Superior temporal gyrus (tissue), 1 donor: ENCODE measurements around the gene ARHGAP40.

ENCODE experiments used
- DNase-seq: peaks from one replicate; pipeline ENCODE4 v3.0.0-alpha.2; 2016; ENCODE audit errors: extremely low spot score

The ARHGAP40 gene

DNA sequence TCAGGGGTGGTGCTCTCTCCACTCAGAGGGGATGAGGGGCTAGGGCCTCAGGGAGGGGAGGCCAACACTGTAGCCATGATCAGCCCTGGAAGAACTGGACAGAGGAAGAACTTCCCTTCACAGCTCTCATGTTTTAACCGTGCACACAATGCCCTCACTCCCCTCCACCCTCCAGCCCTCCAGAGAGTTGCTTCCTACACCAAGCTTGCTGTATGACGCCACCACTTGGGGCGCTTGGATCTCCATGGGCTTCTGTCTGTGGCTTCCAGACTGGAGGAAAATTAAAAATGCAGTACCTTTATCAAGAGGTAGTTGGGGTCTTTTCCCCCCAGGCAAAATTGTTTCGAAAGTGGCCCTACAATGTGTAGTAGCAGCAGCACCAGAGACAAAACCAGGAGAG lies 48.4 kb downstream of the ARHGAP40 start:
- DNase-seq, result no peak

DNA sequence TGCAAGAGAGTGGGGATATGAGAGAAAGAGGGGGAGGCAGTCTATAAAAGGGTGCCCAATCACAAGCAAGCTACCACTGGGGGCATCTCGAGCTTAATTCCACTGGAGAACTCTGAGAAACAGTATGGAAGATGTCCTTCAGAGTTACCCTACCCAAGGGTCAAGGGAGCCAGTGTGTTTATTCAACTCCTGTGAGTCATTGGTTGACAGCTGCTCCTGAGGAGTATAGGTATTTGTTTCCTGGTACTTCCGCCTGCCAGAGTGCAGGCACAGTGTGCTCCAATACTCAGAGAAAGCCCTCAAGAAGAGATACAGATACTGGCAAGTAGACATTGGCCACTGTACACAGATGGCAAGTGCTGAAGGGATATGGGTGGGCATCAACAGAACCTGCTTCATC lies 49.5 kb downstream of the ARHGAP40 start:
- DNase-seq, result no peak

DNA sequence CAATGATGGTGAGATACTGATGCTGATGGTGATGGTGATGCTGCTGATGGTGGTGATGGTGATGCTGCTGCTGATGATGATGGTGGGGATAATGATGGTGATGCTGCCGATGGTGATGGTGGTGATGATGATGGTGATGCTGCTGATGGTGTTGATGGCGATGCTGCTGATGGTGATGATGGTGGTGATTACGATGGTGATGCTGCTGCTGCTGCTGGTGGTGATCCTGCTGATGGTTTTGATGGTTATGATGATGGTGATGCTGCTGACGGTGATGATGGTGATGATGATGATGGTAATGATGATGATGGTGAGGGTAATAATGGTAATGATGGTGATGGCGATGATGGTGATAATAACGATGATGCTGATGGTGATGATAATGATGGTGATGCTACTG lies 50.0 kb downstream of the ARHGAP40 start:
- no peak for DNase-seq

DNA sequence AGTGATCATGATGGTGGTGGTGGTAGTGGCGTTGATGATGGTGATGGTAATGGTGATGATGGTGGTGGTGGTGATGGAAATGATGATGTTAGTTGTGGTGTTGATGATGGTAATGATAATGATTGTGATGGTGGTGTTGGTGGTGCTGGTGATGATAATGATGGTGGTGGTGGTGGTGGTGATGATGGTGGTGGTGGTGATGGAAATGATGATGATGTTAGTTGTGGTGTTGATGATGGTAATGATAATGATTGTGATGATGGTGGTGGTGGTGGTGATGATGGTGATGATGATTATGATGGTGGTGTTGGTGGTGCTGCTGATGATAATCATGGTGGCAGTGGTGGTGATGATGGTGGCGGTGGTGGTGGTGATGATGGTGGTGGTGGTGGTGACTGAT lies 51.4 kb downstream of the ARHGAP40 start:
- no peak for DNase-seq

DNA sequence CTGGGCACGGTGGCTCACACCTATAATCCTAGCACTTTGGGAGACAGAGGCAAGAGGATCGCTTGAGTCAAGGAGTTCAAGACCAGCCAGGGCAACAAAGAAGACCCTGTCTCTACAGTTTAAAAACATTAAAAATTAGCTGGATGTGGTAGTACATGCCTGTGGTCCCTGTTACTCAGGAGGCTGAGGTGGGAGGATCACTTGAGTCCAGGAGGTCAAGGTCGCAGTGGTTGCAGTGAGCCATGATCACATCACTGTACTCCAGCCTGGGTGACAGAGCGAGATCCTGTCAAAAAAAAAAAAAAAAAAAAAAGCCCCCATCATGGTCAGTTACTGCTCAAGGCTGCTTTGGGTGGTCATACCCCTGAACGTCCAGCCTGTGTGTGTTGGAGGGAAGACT lies 55.8 kb downstream of the ARHGAP40 start:
- no peak for DNase-seq

DNA sequence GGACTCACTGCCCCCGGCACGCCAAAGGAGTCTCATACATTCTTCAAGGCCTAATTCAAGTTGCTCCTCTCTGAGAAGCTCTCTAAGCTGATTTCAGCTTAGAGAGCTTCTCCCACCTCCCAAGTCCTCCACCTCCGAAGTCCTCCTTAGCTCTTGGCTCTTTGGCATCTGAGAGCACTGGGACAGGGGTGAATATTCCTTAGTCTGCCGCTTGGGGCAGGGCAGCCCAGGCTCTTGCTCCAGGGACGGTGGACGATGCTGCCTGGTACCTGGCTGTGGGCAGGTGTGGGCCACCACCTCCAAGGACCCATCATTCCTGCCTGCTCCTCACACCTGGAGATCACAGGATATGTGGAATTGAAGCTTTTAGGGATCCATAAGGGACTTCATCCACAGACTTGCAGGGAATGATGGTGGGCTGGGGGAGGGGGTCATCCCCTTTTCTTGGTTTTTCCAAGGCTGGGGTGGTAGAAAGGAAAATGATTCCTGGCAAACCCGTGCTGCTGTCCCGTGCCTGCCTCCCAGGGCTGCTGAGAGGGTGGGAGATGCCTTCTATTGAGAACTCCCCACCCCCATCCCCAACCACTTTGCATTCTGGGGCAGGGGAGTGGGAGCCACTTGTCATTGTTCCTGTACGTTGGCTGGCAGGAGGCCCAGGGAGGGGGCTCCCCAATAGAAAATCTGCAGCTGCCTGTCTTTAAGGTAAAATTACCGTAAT lies 57.4 kb downstream of the ARHGAP40 start:
- DNase-seq, result peak; percentile 47

DNA sequence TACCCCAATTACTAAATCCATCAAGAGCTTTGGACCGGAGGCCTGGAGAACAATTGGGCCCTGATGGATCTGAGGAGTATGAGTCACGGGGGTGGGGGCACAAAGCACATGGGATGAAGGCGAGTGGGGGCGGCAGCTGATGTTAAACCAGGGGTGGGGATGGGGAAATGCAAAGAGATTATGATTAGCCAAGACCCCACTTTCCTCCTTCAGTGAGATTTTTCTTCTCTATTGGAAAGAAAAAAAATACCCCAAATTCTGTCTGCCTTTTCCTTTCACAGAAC lies 57.9 kb downstream of the ARHGAP40 start:
- no peak for DNase-seq

DNA sequence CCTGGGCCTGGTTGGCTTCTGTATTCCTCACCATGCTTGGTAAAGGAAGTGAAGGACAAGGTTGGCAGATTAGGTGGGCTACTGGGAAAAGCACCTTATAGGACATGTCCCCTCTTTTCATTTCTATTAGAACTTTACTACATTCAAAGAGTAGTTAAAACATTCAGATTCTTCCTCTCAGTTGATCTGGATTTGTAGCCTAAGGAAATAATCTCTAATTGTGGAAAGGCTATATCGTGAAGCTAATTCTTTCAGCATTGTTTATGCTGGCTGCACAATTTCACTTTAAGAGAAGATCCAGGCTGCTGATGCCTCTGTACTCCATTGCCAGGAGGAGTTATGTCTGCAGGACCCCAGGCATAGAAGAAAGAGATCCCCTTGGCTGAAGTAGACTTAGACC lies 58.8 kb downstream of the ARHGAP40 start:
- DNase-seq, result no peak

DNA sequence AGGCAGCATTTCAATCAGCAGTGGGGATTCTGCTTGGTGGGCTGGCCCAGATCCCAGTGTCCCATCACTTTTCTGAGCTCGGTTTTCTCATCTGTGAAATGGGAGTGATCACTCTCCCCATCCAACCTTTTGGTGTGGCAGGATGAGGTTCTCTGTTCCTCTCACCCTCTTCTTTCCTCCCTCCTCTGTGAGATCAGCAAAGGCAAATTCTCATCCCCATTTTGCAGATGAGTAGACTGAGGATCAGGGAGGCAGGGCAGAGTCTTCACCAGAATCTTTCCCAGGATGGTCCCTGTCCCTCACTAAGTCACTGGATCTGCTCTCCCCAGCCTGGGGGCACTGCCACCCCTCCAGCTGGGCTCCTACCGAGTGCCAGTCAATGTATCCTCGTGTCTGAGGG lies 62.1 kb downstream of the ARHGAP40 start:
- DNase-seq, result no peak

DNA sequence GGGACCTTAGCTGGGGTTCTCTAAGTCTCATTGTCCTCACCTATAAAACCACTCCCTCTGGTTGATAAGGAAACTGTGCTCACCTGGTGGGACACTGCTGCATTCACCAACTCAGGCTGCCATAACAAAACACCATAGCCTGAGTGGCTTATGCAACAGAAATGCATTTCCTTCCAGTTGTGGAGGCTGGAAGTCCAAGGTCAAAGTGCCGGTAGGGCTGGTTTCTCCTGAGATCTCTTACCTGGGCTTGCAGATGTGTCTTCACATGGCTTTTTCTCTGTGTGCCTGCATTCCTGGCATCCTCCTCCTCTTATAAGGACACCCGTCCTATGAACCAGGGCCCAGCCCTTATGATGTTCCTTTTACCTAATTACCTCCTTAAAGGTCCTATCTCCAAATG lies 62.7 kb downstream of the ARHGAP40 start:
- DNase-seq, result no peak

DNA sequence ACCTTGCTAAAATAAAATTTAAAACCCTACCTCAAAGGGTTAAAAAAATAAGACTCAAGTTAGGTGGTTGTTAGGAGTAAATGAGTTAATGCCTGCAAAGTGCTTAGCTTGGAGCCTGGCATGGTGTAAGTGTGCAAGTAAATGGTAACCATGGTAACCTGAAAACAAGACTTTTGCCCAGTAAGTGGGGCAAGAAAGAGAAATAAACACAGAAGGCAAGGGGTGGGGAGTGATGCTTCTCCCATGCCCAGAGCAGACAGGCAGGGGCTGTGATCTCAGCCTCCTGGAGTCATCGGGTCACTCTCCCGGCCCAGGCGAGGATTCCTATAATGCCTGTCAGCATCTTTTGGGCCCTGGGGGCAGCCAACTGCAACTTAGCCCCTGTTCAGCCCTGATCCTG lies 63.5 kb downstream of the ARHGAP40 start:
- DNase-seq, result peak; percentile 44

DNA sequence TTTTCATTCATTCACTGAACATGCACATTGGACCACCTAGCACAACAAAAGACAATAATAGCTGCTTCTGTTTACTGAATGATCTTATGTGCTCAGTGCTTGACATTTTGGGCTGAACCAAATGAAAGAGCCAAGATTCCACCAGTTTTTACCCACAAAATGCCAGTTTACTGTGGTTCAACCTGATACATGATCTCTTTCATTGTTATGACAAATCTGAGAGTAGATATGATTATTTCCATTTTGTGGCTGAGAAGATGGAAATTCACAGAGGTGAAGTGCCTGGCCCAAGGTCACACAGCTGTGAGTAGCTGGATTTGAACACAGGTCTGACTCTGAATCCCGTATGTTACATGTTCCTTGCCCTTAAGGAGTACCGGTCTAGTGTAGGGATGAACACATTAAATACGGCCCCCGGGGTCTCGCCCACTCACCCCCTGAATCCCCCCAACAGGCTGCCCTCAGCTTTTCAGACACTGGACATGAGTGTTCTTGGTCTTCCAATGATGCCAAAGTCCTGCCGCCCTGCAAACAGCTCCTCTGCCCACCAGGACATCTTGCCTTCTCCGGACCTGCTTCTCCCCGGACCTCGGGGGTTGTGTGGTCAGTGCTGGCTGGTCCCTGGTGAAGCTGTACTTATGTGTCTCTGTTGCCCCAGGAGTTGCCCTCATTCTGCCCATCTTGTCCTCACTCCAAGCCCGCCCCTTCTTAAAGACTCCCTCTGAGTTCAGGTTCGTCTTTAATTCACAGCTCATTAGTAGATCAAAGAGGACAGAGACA lies 64.1 kb downstream of the ARHGAP40 start:
- no peak for DNase-seq

DNA sequence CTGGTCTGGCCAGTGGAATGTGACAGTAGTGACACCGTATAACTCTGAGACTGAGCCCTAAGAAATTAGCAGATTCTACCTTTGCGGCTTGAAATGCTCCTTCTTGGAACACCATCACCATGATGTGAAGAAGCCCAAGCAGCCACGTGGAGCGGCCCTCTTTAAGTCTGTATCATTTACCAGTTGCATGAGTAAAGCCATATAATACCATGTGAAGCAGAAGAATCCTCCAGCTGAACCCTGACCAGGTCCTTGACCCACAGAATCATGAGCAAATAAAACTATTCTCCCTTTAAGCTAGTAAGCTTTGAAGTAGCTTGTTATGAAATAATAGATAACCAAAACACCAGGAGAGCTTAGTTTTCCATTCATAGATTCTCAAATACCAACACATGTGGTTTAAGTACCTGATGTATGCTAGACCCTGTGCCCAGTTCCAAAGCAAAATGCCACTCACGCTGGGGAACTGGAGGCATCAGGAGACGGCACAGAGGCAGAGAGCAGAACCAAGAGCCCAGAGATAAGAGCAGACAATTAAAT lies 65.9 kb downstream of the ARHGAP40 start:
- no peak for DNase-seq

DNA sequence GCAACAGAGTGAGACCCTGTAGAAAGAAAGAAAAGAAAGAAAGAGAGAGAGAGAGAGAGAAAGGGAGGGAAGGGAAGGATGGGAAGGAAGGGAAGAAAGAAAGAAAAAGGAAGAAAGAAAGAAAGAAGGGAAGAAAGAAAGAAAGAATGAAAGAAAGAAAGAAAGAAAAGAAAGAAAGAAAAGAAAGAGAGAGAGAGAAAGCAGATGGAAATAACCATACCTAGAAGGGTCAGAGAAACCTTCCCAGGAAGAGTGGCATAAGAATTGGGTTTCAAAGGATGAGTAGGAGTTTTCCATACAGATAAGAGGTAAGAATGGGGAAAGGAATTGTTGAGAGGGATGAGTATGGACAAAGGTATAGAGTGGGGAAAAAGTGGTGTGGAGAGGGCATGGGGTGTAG lies 68.1 kb downstream of the ARHGAP40 start:
- DNase-seq, result no peak

DNA sequence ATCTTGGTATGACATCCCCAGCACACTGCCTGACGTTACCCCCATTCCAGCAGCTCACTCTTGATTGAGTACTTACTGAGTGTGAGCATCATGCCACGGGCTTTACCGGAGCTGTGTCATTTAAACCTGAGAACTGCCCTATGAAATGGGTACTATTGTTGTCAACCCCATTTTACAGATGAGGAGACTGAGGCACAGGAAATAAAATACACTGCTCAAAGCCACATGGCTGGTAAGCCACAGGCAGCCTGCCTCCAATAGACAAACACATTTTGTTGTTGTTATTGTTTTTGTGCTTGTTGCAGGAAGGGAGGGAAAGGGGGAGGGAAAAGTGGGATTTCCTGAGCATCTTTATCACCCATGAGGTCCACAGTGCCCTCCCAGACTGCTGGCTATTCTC lies 69.2 kb downstream of the ARHGAP40 start:
- no peak for DNase-seq

DNA sequence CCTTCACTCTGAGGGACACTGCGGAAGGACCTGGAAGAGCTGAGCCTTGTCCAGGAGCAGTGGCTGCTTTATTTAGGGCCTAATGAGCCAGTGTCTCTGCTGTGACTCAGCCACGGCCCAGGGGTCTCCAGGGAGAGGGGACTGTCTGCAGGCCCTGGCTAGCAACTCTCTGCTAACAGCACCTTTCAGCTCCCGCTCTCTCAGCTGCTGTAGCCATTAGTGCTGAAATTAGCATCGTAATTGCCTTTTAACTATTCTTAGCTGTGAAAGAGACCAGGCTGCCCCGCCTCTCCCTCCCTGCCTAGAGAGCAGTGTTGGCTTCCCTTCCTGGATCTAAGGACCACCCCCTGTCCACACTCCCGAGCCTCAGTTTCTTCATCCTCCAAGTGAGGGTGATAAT lies 69.6 kb downstream of the ARHGAP40 start:
- DNase-seq, result no peak

DNA sequence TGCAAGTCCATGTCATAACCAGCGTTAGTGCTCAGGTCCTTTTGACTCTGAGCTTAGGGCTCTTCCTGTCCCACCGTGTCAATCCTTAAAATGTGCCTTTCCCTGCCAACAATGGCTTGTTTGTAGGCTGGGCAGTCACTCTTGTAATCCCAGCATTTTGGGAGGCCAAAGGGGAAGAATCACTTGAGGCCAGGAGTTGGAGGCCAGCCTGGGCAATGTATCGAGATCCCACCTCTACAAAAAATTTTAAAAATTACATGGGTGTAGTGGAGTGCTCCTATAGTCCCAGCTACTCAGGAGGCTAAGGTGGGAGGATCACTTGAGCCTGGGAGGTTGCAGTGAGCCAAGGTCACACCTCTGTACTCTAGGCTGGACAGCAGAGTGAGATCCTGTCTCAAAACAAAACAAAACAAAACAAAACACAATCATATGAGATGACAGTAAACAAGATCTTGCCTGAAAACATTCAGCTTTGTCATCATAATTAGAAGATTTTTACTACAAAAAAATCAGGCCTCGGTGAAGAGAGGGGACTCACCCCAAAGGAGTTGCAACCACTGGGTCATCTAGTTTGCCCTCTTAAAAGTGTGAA lies 70.2 kb downstream of the ARHGAP40 start:
- no peak for DNase-seq

DNA sequence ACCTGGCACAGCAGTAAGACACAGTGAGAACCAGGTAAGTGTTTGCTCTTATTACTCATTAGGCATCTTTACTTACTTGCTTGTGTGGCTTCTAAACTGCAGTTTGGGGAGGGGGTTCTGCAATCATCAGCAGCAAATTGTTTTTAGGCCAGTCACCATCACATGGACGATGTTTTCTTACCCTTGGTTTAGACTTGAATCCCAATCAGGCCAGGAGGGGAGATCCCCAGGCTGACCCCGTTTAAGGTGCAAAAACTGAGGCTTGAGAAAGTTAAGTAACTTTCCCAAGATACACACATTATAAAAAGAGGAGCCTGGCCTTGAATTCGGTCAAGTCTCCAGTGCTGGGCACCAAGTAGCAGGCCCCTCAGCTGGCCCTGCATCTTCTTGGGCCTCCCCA lies 70.9 kb downstream of the ARHGAP40 start:
- no peak for DNase-seq

DNA sequence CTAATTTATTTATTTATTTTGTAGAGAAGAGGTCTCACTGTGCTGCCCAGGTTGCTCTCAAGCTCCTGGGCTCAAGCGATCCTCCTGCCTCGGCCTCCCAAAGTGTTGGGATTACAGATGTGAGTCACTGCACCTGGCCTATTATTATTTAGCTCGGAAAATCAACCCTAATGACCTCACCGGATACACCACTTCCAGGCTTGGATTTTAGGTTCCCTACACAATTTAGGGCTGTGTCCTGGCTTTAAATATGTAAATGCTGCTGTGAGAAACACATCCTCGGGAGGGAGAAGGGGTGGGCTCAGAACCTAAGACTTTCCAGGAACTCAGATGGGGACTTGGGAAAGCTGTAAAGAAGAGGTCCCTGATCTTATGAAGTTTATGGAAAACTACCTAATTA lies 71.7 kb downstream of the ARHGAP40 start:
- DNase-seq, result no peak

DNA sequence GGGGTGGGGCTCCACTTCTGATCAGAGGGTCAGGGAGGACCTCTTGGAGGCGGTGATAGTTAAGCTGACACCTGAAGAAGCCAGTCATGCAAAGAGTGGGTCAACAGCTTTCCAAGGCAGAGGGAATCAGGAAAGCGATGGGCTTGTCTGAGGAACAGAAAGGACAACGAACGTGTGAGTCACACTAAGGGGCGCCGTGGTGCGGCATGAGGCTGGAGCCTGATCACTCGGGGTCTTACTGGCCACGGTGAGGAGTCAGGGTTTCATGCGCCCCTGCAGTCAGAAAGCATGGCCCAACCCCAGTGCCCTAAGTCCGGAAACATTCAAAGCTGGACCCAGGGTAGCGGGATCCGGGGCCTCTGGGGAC lies 72.1 kb downstream of the ARHGAP40 start:
- no peak for DNase-seq

DNA sequence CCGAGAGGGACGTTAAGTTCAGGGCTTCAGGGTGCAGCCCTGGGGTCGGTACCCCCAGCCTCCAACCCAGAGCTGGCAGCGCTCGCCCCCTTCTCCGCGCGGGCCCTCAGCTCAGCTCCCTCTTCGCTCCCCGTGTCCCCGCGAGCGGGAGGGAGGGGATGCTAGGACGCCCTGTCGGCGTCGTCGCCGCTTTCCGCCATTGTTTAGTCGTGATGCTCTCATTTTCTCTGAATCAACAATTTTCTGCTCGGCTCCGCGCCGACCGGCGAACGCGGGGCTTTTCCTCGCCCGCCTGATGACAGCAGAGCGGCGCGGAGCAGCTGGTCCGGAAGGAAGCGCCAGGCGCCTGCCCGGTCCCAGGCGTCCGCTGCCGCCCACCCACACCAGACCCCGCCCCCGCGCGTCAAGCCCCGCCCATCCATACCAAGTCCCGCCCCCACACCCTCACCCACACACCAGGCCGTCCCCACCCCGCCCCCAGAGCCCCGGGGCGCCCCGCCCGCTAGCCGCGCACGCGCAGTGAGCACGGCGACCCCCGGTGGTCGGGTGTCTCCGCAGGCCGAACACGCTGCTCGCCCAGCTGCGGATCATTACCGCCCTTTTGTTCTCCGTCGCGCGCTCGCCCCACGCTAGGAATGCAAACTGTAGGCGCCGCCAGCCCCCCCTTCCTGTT lies 72.6 kb downstream of the ARHGAP40 start:
- DNase-seq, result peak; percentile 51

DNA sequence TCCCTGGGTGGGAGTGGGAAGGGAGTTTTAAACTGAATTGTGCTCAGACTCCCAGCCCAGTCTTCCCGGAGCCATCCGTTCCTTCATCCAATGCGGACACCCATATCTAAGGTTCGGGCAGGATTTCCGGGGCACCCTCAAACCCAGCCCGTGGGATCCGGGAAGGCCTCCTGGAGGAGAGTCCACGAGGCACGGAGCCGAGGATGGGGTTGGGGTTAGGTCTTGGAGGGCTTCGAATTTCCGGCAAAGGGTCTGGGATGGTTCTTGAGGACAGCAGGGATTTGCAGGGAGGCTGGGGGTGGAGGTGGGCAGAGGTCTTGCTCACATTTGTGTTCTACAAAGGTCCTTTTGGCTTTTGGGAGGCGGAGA lies 73.1 kb downstream of the ARHGAP40 start:
- no peak for DNase-seq

DNA sequence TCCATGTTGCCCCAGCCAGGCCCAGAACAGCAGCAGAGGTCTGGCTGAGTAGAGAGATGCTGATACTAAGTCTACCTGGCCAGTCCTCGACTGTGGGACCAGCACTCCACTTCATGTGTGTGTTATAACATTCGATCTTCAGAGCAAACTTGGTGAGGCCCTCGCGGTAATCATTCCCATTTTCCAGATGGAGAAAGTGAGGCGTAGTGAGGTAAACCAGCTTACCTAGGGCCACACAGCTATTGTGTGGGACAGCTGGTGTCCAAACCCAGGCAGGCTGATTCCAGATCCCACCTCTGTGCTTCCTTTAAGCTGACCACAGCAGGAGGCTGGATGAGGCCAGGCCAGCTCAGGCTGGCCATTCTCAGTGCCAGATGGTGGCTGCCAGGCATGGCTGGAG lies 75.0 kb downstream of the ARHGAP40 start:
- DNase-seq, result no peak
